ENCODE results near the gene MIGA1.

GRCh38 chr1:77834771-77835334, 55.4 kb downstream of the MIGA1 start:
- TF ChIP-seq, protein P1, sequence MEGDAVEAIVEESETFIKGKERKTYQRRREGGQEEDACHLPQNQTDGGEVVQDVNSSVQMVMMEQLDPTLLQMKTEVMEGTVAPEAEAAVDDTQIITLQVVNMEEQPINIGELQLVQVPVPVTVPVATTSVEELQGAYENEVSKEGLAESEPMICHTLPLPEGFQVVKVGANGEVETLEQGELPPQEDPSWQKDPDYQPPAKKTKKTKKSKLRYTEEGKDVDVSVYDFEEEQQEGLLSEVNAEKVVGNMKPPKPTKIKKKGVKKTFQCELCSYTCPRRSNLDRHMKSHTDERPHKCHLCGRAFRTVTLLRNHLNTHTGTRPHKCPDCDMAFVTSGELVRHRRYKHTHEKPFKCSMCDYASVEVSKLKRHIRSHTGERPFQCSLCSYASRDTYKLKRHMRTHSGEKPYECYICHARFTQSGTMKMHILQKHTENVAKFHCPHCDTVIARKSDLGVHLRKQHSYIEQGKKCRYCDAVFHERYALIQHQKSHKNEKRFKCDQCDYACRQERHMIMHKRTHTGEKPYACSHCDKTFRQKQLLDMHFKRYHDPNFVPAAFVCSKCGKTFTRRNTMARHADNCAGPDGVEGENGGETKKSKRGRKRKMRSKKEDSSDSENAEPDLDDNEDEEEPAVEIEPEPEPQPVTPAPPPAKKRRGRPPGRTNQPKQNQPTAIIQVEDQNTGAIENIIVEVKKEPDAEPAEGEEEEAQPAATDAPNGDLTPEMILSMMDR (IDR thresholded peaks at IDR 0.05; ENCODE audit: low read depth, low read length): no peak
- TF ChIP-seq EZH2phosphoT487 (IDR thresholded peaks at IDR 0.05; ENCODE audit: low read depth): no peak

Data from OCI-LY3 (cell line).